HCT116 (cell line): Measurements from ENCODE around the gene RPL18. TPM values are rescaled to one million over a fixed set of nuclear protein-coding genes. Genes with fewer than 3 reads are reported as not detected.

Experiments
- ATAC-seq: fragments of 200-7000 bp; cut with Tn5 transposase; 2 replicates; pipeline ENCODE4 v1.9.1; 2020; ENCODE audit warnings: mild to moderate bottlenecking, moderate library complexity
- BruUV-seq: library from RNA; stranded (reverse); fragments of 400-500 nt; replicated peaks from 2 replicates; lab custom pipeline; 2021; lab: Mats Ljungman, UMichigan
- CTCF ChIA-PET: fragments of 300-600 bp; sonication (Branson Sonifier 250); formaldehyde crosslinking; loops from one replicate; lab custom pipeline; 2021; ENCODE audit warnings: antibody characterized with exemption; lab: Charles Lee
- POLR2A ChIA-PET: fragments of 300-600, 350-600 bp; sonication (Branson Sonifier 250); formaldehyde crosslinking; loops from one replicate; lab custom pipeline; 2021; ENCODE audit warnings: antibody characterized with exemption; lab: Charles Lee
- RAD21 ChIA-PET, 2 experiments: fragments of 300-600 bp; sonication (Branson Sonifier 250); formaldehyde crosslinking; loops; one replicate each; lab custom pipeline; 2023; ENCODE audit warnings: low total read pairs in 2 of 2; ENCODE audit not compliant: uncharacterized antibody in 2 of 2, unreplicated experiment in 2 of 2, low non-redundant PET in 1 of 2; lab: Charles Lee
- DNase-seq: peaks from one replicate; pipeline ENCODE4 v3.0.0-alpha.2; 2010; ENCODE audit warnings: low read depth, low spot score
- H2AFZ ChIP-seq: fragments of 200-600 bp; shearing (Covaris generic), sonication (generic); 2 replicates; pipeline ENCODE4 v1.6.1; 2017; ENCODE audit warnings: low read depth, mixed run types, mixed read lengths, antibody characterized with exemption, low read length; ENCODE audit not compliant: poor library complexity, severe bottlenecking
- H3K27ac ChIP-seq: 2 replicates; pipeline ENCODE4 v1.5.1; 2012; ENCODE audit warnings: low read depth, low read length
- H3K27me3 ChIP-seq: fragments of 200-600 bp; sonication (generic); 2 replicates; pipeline ENCODE4 v1.6.1; 2016; ENCODE audit warnings: mixed run types, low read length, mixed read lengths; ENCODE audit not compliant: insufficient read depth
- H3K36me3 ChIP-seq, 2 experiments: fragments of 200-500 bp in 1 of 2; fragments of 200-600 bp in 1 of 2; sonication (Bioruptor generic) in 1 of 2; sonication (generic) in 1 of 2; 2 replicates each; pipeline versions ENCODE4 v1.5.1 to v1.6.1; 2014 to 2016; ENCODE audit warnings: low read length in 2 of 2, inconsistent platforms in 1 of 2, mixed read lengths in 1 of 2, mixed run types in 1 of 2; ENCODE audit not compliant: insufficient read depth in 2 of 2, control insufficient read depth in 1 of 2
- H3K4me1 ChIP-seq, 2 experiments: fragments of 200-600 bp in 1 of 2; sonication (generic) in 1 of 2; 2 replicates each; pipeline versions ENCODE4 v1.5.1 to v1.6.1; 2012 to 2017; ENCODE audit warnings: low read length in 2 of 2, inconsistent platforms in 1 of 2, mild to moderate bottlenecking in 1 of 2, mixed read lengths in 1 of 2, mixed run types in 1 of 2, moderate library complexity in 1 of 2; ENCODE audit not compliant: insufficient read depth in 2 of 2, control insufficient read depth in 1 of 2
- H3K4me2 ChIP-seq: fragments of 200-600 bp; sonication (generic); 2 replicates; pipeline ENCODE4 v1.6.1; 2017; ENCODE audit warnings: mixed run types, low read length, mixed read lengths
- H3K4me3 ChIP-seq, 2 experiments: fragments of 200-600 bp in 1 of 2; sonication (generic) in 1 of 2; replicated peaks in 1 of 2; 2 replicates each; pipeline ENCODE4 v1.5.1; 2011 to 2016; ENCODE audit warnings: low read length in 2 of 2, control low read depth in 1 of 2, low read depth in 1 of 2, mild to moderate bottlenecking in 1 of 2, mixed read lengths in 1 of 2, mixed run types in 1 of 2
- H3K79me2 ChIP-seq: fragments of 200-600 bp; sonication (generic); 2 replicates; pipeline ENCODE4 v1.6.1; 2017; ENCODE audit warnings: mild to moderate bottlenecking, mixed run types, low read length, moderate library complexity, mixed read lengths; ENCODE audit not compliant: insufficient read depth
- H3K9ac ChIP-seq: fragments of 200-600 bp; sonication (generic); 2 replicates; pipeline ENCODE4 v1.6.1; 2016; ENCODE audit warnings: low read length, mixed read lengths
- H3K9me2 ChIP-seq: fragments of 200-600 bp; sonication (generic), shearing (Covaris generic); 2 replicates; pipeline ENCODE4 v1.6.1; 2017; ENCODE audit warnings: mixed run types, mild to moderate bottlenecking, moderate library complexity; ENCODE audit not compliant: insufficient read depth
- H3K9me3 ChIP-seq, 2 experiments: fragments of 200-500 bp in 1 of 2; fragments of 200-600 bp in 1 of 2; sonication (Bioruptor generic) in 1 of 2; sonication (generic) in 1 of 2; 2 replicates each; pipeline ENCODE4 v1.6.1; 2014 to 2017; ENCODE audit warnings: low read length in 2 of 2, mixed read lengths in 2 of 2, inconsistent platforms in 1 of 2, low read depth in 1 of 2, mild to moderate bottlenecking in 1 of 2, mixed run types in 1 of 2, moderate library complexity in 1 of 2; ENCODE audit not compliant: control insufficient read depth in 1 of 2, insufficient read depth in 1 of 2
- H4K20me1 ChIP-seq: fragments of 200-600 bp; sonication (generic), shearing (Covaris generic); 2 replicates; pipeline ENCODE4 v1.6.1; 2017; ENCODE audit warnings: mixed run types, mild to moderate bottlenecking, moderate library complexity; ENCODE audit not compliant: insufficient read depth
- ATF3 ChIP-seq: IDR thresholded peaks from 2 replicates; pipeline ENCODE4 v1.6.1; 2012
- CEBPB ChIP-seq: IDR thresholded peaks from 2 replicates; pipeline ENCODE4 v1.6.1; 2012; ENCODE audit warnings: low read depth
- FOSL1 ChIP-seq: IDR thresholded peaks from 2 replicates; pipeline ENCODE4 v1.6.1; 2012; ENCODE audit warnings: low read depth
- JUND ChIP-seq: IDR thresholded peaks from 2 replicates; pipeline ENCODE4 v1.6.1; 2012
- MAX ChIP-seq: IDR thresholded peaks from 2 replicates; pipeline ENCODE4 v1.6.1; 2012
- POLR2A ChIP-seq: IDR thresholded peaks from 2 replicates; pipeline ENCODE4 v1.7.0; 2011; ENCODE audit warnings: borderline replicate concordance; ENCODE audit not compliant: insufficient read depth, insufficient read length; ENCODE audit errors: extremely low read depth
- SIN3A ChIP-seq: IDR thresholded peaks from 2 replicates; pipeline ENCODE4 v1.6.1; 2012; ENCODE audit warnings: low read depth
- SP1 ChIP-seq: IDR thresholded peaks from 2 replicates; pipeline ENCODE4 v1.6.1; 2012; ENCODE audit warnings: low read depth
- YY1 ChIP-seq: IDR thresholded peaks from 2 replicates; pipeline ENCODE4 v1.6.1; 2011; ENCODE audit warnings: low read length, low read depth, moderate library complexity, mild to moderate bottlenecking; ENCODE audit not compliant: insufficient replicate concordance; ENCODE audit errors: extremely low read depth
- ZNF274 ChIP-seq: fragments of 200-500 bp; sonication (Bioruptor generic); IDR thresholded peaks from 2 replicates; pipeline ENCODE4 v1.6.1; 2014; ENCODE audit warnings: mild to moderate bottlenecking, low read depth, low read length, inconsistent platforms
- intact Hi-C: fragments of 100-400 bp; cut with micrococcal nuclease; formaldehyde crosslinking; loops from 2 replicates; pipeline ENCODE4 v1.10.0; 2022
- total RNA-seq: library from RNA; stranded (reverse); gene quantifications from one replicate; pipeline ENCODE4 v1.2.1, GENCODE V29; 2021; ENCODE audit not compliant: unreplicated experiment

The RPL18 gene
- total RNA-seq, 1 experiment from 2014 or later, result 2,006 TPM

GRCh38 chr19:48624791-48625723, 6.1 kb upstream of the RPL18 start:
- intact Hi-C loops, result no loop called here
- ATAC-seq (no peak), DNase-seq (no peak)
- H3K9ac ChIP-seq, result peak overlapping the region; percentile 62
- no peaks in the 10 kb centered on the region for H3K27me3 ChIP-seq
- no peaks in the 10 kb centered on the region for H4K20me1 ChIP-seq
- peak overlapping the region; percentile 54 for H3K27ac ChIP-seq
- H3K9me2 ChIP-seq, result no peaks in the 10 kb centered on the region
- peak overlapping the region; percentile 82 for H3K4me2 ChIP-seq
- ChIA-PET RAD21 (no interaction called here), POLR2A (no interaction called here), CTCF (no interaction called here)
- TF ChIP-seq CEBPB, result no peak
- no peak for TF ChIP-seq ZNF274
- TF ChIP-seq YY1, result no peak
- no peak for TF ChIP-seq SP1
- no peak for TF ChIP-seq FOSL1
- no peak for TF ChIP-seq POLR2A
- no peak for TF ChIP-seq MAX
- TF ChIP-seq SIN3A, result no peak
- TF ChIP-seq JUND, result no peak
- TF ChIP-seq ATF3, result no peak
- no peak overlapping the region for H2AFZ ChIP-seq
- H3K4me1 ChIP-seq, result peaks cover 27 to 41% of the 10 kb centered on the region in 2 experiments
- H3K4me3 ChIP-seq, result peak overlapping the region; percentile 50 to 57
- peaks cover 27% of the 10 kb centered on the region for H3K79me2 ChIP-seq
- no peaks in the 10 kb centered on the region for H3K36me3 ChIP-seq
- no TSS peak for BruUV-seq
- no peaks in the 10 kb centered on the region for H3K9me3 ChIP-seq
